HFFc6 (cell line): ENCODE results near the gene ZG16B. TPM values are rescaled to one million over a fixed set of nuclear protein-coding genes. Genes with fewer than 3 reads are reported as not detected.

Source experiments
- DNase-seq: peaks from one replicate; pipeline ENCODE4 v3.0.0-alpha.2; 2018
- H3K27ac Mint-ChIP-seq: 2 replicates; pipeline ENCODE4 v1.8.0; 2020; ENCODE audit warnings: mild to moderate bottlenecking, mixed read lengths
- H3K27me3 Mint-ChIP-seq: 2 replicates; pipeline ENCODE4 v1.8.0; 2021; ENCODE audit warnings: mild to moderate bottlenecking, moderate library complexity, mixed read lengths; ENCODE audit not compliant: insufficient read depth
- H3K36me3 Mint-ChIP-seq: 2 replicates; pipeline ENCODE4 v1.8.0; 2021; ENCODE audit warnings: low read depth, mixed read lengths
- H3K4me1 Mint-ChIP-seq: 2 replicates; pipeline ENCODE4 v1.8.0; 2020; ENCODE audit warnings: low read depth, mixed read lengths
- H3K4me3 Mint-ChIP-seq: 2 replicates; pipeline ENCODE4 v1.8.0; 2020; ENCODE audit warnings: mild to moderate bottlenecking, moderate library complexity, mixed read lengths
- H3K9me3 Mint-ChIP-seq: 2 replicates; pipeline ENCODE4 v1.8.0; 2020; ENCODE audit warnings: mild to moderate bottlenecking, mixed read lengths
- total RNA-seq, 6 experiments: library from RNA; stranded (reverse); fragmentation: NEBNext Ultra II Directional; extraction: Animal tissue kit (Norgen Biotek cat#: 25700); gene quantifications; 2 replicates in 1 of 6; 3 replicates in 5 of 6; pipeline ENCODE4 v1.2.3, GENCODE V29; 2021
- TF ChIP-seq, protein P1 (sequence below): fragments of 200-600 bp; sonication (generic); IDR thresholded peaks from 2 replicates; pipeline ENCODE4 v1.5.0; 2021; ENCODE audit warnings: antibody characterized with exemption, mild to moderate bottlenecking

The ZG16B gene
- total RNA-seq, 6 experiments from 2014 or later, result 0.41 to 0.68 (median 0.46) TPM; not detected in 2

DNA sequence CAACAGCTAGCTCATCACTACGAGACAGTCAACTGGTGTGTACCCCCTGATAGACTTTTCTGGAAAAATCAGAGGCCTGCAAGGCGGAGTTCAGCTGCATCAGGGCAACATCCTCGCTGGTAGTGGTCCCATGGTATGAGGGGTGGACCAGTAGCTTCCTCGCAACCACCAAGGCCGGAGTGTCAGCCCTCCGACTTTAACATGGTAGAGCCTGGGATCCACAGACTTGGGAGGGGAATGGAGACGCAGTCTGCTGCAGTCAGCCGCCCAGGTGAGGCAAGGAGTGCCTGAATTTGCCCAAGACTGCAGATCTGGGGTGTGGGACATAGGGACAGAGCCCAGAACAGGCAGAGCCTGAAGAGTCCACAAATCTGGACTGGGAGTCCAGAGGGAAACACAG lies 13.4 kb downstream of the ZG16B start:
- Mint-ChIP-seq H3K4me3 (no peak overlapping the region), H3K4me1 (peaks cover 17% of the 10 kb centered on the region), H3K9me3 (no peaks in the 10 kb centered on the region), H3K27ac (no peak overlapping the region), H3K36me3 (no peaks in the 10 kb centered on the region), H3K27me3 (peaks cover 1% of the 10 kb centered on the region; the same call in 1 of the 2 replicates)
- TF ChIP-seq, protein P1, sequence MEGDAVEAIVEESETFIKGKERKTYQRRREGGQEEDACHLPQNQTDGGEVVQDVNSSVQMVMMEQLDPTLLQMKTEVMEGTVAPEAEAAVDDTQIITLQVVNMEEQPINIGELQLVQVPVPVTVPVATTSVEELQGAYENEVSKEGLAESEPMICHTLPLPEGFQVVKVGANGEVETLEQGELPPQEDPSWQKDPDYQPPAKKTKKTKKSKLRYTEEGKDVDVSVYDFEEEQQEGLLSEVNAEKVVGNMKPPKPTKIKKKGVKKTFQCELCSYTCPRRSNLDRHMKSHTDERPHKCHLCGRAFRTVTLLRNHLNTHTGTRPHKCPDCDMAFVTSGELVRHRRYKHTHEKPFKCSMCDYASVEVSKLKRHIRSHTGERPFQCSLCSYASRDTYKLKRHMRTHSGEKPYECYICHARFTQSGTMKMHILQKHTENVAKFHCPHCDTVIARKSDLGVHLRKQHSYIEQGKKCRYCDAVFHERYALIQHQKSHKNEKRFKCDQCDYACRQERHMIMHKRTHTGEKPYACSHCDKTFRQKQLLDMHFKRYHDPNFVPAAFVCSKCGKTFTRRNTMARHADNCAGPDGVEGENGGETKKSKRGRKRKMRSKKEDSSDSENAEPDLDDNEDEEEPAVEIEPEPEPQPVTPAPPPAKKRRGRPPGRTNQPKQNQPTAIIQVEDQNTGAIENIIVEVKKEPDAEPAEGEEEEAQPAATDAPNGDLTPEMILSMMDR, result no peak
- no peak for DNase-seq

DNA sequence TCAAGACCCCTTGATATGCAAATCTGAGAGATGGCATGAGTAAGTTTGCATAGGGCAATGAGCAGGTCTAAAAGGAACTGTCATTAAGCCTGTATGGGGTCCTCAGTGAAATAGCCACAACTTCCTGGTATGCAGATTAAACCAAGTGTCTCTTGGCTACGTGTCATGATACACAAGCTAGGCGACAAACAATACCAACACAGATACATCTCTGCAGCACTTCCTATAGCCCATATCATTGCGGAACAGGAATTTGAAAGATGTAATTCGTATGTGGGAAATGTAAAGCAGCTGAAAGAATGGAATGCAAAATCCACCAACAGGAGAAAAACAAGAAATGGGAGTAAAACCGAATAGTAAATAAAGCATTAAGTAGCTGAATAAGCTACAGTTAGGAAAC lies 15.0 kb downstream of the ZG16B start:
- TF ChIP-seq, protein P1, result no peak
- no peak overlapping the region for H3K27ac Mint-ChIP-seq
- no peaks in the 10 kb centered on the region for H3K9me3 Mint-ChIP-seq
- H3K4me1 Mint-ChIP-seq, result peaks cover 10% of the 10 kb centered on the region
- H3K4me3 Mint-ChIP-seq, result no peak overlapping the region
- peaks cover 7% of the 10 kb centered on the region for H3K27me3 Mint-ChIP-seq
- H3K36me3 Mint-ChIP-seq, result no peaks in the 10 kb centered on the region
- DNase-seq, result no peak

DNA sequence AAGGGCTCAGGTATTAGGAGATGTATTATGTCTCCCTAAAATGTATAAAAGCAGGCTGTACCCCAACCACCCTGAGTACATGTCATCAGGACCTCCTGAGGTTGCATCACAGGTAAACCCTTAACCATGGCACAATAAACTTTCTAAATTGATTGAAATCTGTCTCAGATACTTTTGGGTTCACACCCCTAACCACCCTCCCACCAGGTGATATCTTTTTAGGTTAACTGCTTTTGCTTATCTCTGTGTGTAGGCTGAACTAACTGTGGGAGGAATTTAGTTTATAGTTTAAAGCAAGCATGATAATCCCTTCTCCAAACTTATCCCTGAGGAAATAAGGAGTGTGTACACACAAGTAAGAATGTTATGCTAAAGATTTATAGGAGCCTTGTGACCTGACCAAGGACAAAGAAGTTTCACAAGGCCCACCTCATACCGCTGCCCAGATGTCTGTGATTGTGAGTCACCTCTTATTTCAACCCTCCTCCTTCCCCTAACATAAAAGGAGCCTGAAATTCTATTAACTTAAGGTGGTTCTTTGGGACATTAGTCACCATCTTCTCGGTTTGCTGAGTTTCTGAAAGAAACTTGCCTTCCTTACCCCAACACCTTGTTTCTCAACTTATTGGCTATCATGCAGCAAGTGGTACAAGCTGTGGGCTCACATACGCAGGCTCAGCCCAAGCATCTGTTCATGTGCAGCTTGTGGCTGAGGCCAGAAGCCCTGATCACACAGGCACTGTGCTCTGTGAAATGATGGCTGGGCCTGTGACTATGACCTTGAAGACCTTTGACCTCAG lies 16.6 kb downstream of the ZG16B start:
- Mint-ChIP-seq H3K27ac (no peak overlapping the region), H3K4me1 (peaks cover 10% of the 10 kb centered on the region)

DNA sequence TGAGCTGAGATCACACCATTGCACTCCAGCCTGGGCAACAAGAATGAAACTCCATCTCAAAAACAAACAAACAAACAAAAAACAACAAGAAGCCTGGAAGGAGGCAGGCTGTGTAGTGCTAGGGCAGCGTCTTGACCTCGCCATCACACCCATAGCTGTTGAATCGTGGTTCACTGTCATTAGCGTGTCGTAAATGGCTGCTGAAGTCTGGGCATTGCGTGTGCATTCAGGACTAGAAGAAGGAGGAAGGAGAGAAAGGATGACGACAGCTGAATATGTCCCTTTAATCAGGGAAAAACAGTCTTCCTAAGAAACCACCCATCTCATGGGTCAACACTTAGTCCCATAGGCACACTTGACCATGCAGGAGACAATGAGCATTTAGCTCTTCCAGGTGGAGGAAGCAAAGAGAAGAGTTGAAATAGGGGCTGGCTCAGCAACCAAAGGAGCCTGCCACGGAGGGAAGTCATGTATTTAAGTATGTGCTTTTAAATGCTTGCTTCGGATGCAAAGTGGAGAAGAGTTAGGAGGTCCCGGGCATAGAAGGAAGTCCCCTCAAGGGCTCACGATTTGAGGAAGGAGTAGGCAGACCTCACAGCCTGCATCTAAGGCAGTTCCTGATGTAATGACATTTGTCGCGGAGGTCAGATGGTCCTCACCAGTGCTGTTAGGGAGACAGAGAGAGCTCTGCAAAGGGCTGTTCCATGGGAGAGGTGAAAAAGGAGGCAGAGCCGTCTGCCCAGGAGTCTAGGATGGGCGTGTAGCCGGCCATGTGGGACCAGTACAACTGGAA lies 19.0 kb downstream of the ZG16B start:
- H3K4me3 Mint-ChIP-seq, result no peak overlapping the region
- peaks cover 10% of the 10 kb centered on the region for H3K4me1 Mint-ChIP-seq
- H3K9me3 Mint-ChIP-seq, result peaks cover 4% of the 10 kb centered on the region
- no peak for DNase-seq
- H3K27ac Mint-ChIP-seq, result no peak overlapping the region
- H3K27me3 Mint-ChIP-seq, result peaks cover 11% of the 10 kb centered on the region
- TF ChIP-seq, protein P1, result no peak
- H3K36me3 Mint-ChIP-seq, result peaks cover 2% of the 10 kb centered on the region

More for the DNA sequence above, 16.6 kb downstream of the ZG16B start:
- DNase-seq, result peak; percentile 48
- H3K27me3 Mint-ChIP-seq, result peaks cover 11% of the 10 kb centered on the region
- no peaks in the 10 kb centered on the region for H3K9me3 Mint-ChIP-seq
- TF ChIP-seq, protein P1, result no peak
- H3K4me3 Mint-ChIP-seq, result no peak overlapping the region
- H3K36me3 Mint-ChIP-seq, result no peaks in the 10 kb centered on the region

DNA sequence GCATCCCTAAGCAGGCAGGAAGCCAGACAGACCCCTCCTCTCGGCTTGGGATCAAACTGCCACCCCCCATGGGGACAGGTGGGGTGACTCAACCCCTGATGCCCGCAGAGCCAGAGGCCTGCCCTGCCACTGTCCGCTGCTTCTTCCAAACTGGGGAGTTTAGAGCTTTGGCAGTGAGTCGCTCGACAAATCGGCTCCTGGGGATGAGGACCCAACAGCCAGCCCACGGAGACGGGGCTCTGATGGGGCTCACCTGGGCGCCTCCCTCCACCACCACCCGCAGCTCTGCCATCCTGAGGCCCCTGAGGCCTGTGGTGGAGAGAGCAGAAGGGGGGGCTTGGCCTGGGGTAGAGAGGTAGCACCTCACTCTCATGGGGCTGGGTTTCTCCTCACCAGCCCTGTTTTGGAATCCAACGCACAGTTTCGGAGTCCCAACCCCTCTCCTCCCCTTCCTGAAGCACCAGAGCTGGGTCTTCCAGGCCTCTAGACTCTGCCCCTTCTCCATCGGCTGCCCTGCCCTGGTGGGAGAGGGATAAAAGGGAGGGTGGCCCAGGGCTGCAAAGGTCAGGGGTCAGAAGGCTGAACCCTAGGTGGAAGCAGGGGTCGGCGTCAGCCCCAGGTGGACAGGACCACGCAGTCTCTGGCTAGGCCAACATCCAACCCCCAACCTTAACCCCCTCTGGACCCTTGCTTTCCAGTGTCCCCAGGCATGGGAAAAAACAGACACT lies 22.1 kb downstream of the ZG16B start:
- DNase-seq, result no peak
- no peak overlapping the region for H3K27ac Mint-ChIP-seq
- H3K9me3 Mint-ChIP-seq, result peaks cover 13% of the 10 kb centered on the region
- TF ChIP-seq, protein P1, result no peak
- no peak overlapping the region for H3K4me3 Mint-ChIP-seq
- H3K36me3 Mint-ChIP-seq, result peaks cover 9% of the 10 kb centered on the region
- H3K27me3 Mint-ChIP-seq, result peaks cover 12% of the 10 kb centered on the region
- H3K4me1 Mint-ChIP-seq, result peaks cover under 1% of the 10 kb centered on the region
